HCT116 (cell line): ENCODE data around the gene MARS1.

ENCODE experiments used
- EZH2 ChIP-seq: fragments of 200-600 bp; sonication (generic); IDR thresholded peaks from 2 replicates; pipeline ENCODE4 v1.6.1; 2017; ENCODE audit warnings: antibody characterized with exemption, mixed run types
- MAX ChIP-seq: IDR thresholded peaks from 2 replicates; pipeline ENCODE4 v1.6.1; 2012
- POLR2A ChIP-seq: IDR thresholded peaks from 2 replicates; pipeline ENCODE4 v1.7.0; 2011; ENCODE audit warnings: borderline replicate concordance; ENCODE audit not compliant: insufficient read depth, insufficient read length; ENCODE audit errors: extremely low read depth
- POLR2AphosphoS5 ChIP-seq: IDR thresholded peaks from 2 replicates; pipeline ENCODE4 v1.6.1; 2011; ENCODE audit warnings: mild to moderate bottlenecking, low read depth, low read length, moderate library complexity
- REST ChIP-seq: IDR thresholded peaks from 2 replicates; pipeline ENCODE4 v1.6.1; 2012; ENCODE audit warnings: low read depth
- TCF7L2 ChIP-seq: IDR thresholded peaks from 2 replicates; pipeline ENCODE4 v1.7.0; 2011; ENCODE audit warnings: borderline replicate concordance, inconsistent platforms; ENCODE audit not compliant: insufficient read depth, insufficient read length; ENCODE audit errors: extremely low read depth
- ZNF274 ChIP-seq: fragments of 200-500 bp; sonication (Bioruptor generic); IDR thresholded peaks from 2 replicates; pipeline ENCODE4 v1.6.1; 2014; ENCODE audit warnings: mild to moderate bottlenecking, low read depth, low read length, inconsistent platforms
- TF ChIP-seq, protein P1 (sequence below), 3 experiments: fragments of 200-600 bp in 1 of 3; sonication (generic) in 1 of 3; IDR thresholded peaks in 2 of 3; conservative IDR thresholded peaks in 1 of 3; 2 replicates each; pipeline ENCODE4 v1.5.1; 2012 to 2017; ENCODE audit warnings: low read depth in 2 of 3, low read length in 2 of 3, antibody characterized with exemption in 1 of 3, borderline replicate concordance in 1 of 3, control low read depth in 1 of 3, mild to moderate bottlenecking in 1 of 3, mixed read lengths in 1 of 3, mixed run types in 1 of 3, moderate library complexity in 1 of 3; ENCODE audit not compliant: insufficient read depth in 1 of 3

GRCh38 chr12:57438400-57438799 lies 49.5 kb upstream of the MARS1 start:
- TF ChIP-seq TCF7L2 = no peak
- TF ChIP-seq EZH2 = no peak
- TF ChIP-seq, protein P1, sequence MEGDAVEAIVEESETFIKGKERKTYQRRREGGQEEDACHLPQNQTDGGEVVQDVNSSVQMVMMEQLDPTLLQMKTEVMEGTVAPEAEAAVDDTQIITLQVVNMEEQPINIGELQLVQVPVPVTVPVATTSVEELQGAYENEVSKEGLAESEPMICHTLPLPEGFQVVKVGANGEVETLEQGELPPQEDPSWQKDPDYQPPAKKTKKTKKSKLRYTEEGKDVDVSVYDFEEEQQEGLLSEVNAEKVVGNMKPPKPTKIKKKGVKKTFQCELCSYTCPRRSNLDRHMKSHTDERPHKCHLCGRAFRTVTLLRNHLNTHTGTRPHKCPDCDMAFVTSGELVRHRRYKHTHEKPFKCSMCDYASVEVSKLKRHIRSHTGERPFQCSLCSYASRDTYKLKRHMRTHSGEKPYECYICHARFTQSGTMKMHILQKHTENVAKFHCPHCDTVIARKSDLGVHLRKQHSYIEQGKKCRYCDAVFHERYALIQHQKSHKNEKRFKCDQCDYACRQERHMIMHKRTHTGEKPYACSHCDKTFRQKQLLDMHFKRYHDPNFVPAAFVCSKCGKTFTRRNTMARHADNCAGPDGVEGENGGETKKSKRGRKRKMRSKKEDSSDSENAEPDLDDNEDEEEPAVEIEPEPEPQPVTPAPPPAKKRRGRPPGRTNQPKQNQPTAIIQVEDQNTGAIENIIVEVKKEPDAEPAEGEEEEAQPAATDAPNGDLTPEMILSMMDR (IDR thresholded peaks at IDR 0.05 in 2 of 3, conservative IDR thresholded peaks at IDR 0.05 in 1 of 3; ENCODE audit: borderline replicate concordance in 1 of 3, insufficient read depth in 1 of 3, low read depth in 2 of 3, low read length in 2 of 3) = no peak
- no peak for TF ChIP-seq POLR2AphosphoS5
- TF ChIP-seq POLR2A = no peak
- TF ChIP-seq MAX = no peak
- no peak for TF ChIP-seq REST
- no peak for TF ChIP-seq ZNF274
